Endothelial cell of umbilical vein (primary cell): ENCODE data around the gene UHMK1. TPM values are rescaled to one million over a fixed set of nuclear protein-coding genes. Genes with fewer than 3 reads are reported as not detected.

Source experiments
- BruUV-seq: library from RNA; stranded (reverse); fragments of 400-500 nt; replicated peaks from 2 replicates; lab custom pipeline; 2021; lab: Mats Ljungman, UMichigan
- CTCF ChIA-PET: fragments of 300-600, 350-600 bp; sonication (Branson Sonifier 250); formaldehyde crosslinking; loops from one replicate; lab custom pipeline; 2021; ENCODE audit warnings: antibody characterized with exemption, inconsistent platforms; lab: Charles Lee
- POLR2A ChIA-PET: fragments of 300-600, 350-600 bp; sonication (Branson Sonifier 250); formaldehyde crosslinking; loops from one replicate; lab custom pipeline; 2021; ENCODE audit warnings: antibody characterized with exemption, inconsistent platforms; lab: Charles Lee
- DNase-seq: peaks from one replicate; pipeline ENCODE4 v3.0.0-alpha.2; 2011; ENCODE audit warnings: low read depth, low spot score
- FAIRE-seq: peaks from 2 replicates; lab custom pipeline; 2011; peaks lifted over from hg19 to GRCh38; lab: Jason Lieb, UNC
- H2AFZ ChIP-seq: 2 replicates; pipeline ENCODE4 v1.6.0; 2012; ENCODE audit warnings: low read depth, low read length, control low read depth, inconsistent platforms
- H3K27ac ChIP-seq: 2 replicates; pipeline ENCODE4 v1.5.1; 2011; ENCODE audit warnings: low read depth, mild to moderate bottlenecking, control low read depth, low read length, moderate library complexity; ENCODE audit not compliant: insufficient read depth
- H3K27me3 ChIP-seq, 2 experiments: 2 replicates each; pipeline versions ENCODE4 v1.6.0 to v1.6.1; 2011; ENCODE audit warnings: low read length in 2 of 2, mixed read lengths in 1 of 2; ENCODE audit not compliant: control insufficient read depth in 2 of 2, insufficient read depth in 2 of 2
- H3K36me3 ChIP-seq, 2 experiments: 2 replicates in 1 of 2; 3 replicates in 1 of 2; pipeline ENCODE4 v1.5.1; 2011; ENCODE audit warnings: low read length in 2 of 2, mild to moderate bottlenecking in 1 of 2, moderate library complexity in 1 of 2; ENCODE audit not compliant: control insufficient read depth in 2 of 2, insufficient read depth in 2 of 2; ENCODE audit errors: extremely low read depth in 1 of 2
- H3K4me1 ChIP-seq: 3 replicates; pipeline ENCODE4 v1.5.1; 2011; ENCODE audit warnings: mild to moderate bottlenecking, low read length; ENCODE audit not compliant: control insufficient read depth, insufficient read depth; ENCODE audit errors: extremely low read depth
- H3K4me2 ChIP-seq: 2 replicates; pipeline ENCODE4 v1.6.1; 2011; ENCODE audit warnings: low read length, control low read depth, mixed read lengths; ENCODE audit not compliant: insufficient read depth
- H3K4me3 ChIP-seq, 3 experiments: fragments of 200-600 bp in 1 of 3; sonication (generic), shearing (Covaris generic) in 1 of 3; replicated peaks in 1 of 3; 2 replicates each; pipeline ENCODE4 v1.5.1; 2011 to 2016; ENCODE audit warnings: control low read depth in 3 of 3, low read length in 3 of 3, mild to moderate bottlenecking in 2 of 3, inconsistent platforms in 1 of 3, low read depth in 1 of 3, moderate library complexity in 1 of 3; ENCODE audit not compliant: insufficient read depth in 1 of 3
- H3K79me2 ChIP-seq: 2 replicates; pipeline ENCODE4 v1.6.0; 2012; ENCODE audit warnings: low read length, inconsistent platforms; ENCODE audit not compliant: control insufficient read depth, insufficient read depth
- H3K9ac ChIP-seq: replicated peaks from 2 replicates; pipeline ENCODE3; 2011; ENCODE audit warnings: low read length, control low read depth; ENCODE audit not compliant: insufficient read depth; ENCODE audit errors: extremely low read depth
- H3K9me1 ChIP-seq: replicated peaks from 3 replicates; pipeline ENCODE4 v1.6.0; 2011; ENCODE audit warnings: mild to moderate bottlenecking, low read length; ENCODE audit not compliant: control insufficient read depth, insufficient read depth; ENCODE audit errors: extremely low read depth
- H3K9me3 ChIP-seq: replicated peaks from 2 replicates; pipeline ENCODE4 v1.5.1; 2012; ENCODE audit warnings: low read length, inconsistent platforms; ENCODE audit not compliant: control insufficient read depth, insufficient read depth
- H4K20me1 ChIP-seq: replicated peaks from 2 replicates; pipeline ENCODE3; 2011; ENCODE audit warnings: mild to moderate bottlenecking, low read length; ENCODE audit not compliant: control insufficient read depth, insufficient read depth; ENCODE audit errors: extremely low read depth
- EZH2 ChIP-seq: IDR thresholded peaks from 2 replicates; pipeline ENCODE4 v1.6.1; 2012; ENCODE audit warnings: borderline replicate concordance, low read depth, mild to moderate bottlenecking, moderate library complexity, low read length, inconsistent platforms; ENCODE audit not compliant: severe bottlenecking
- FOS ChIP-seq: IDR thresholded peaks from 2 replicates; pipeline ENCODE4 v1.6.1; 2011; ENCODE audit warnings: mild to moderate bottlenecking, low read length, moderate library complexity, borderline replicate concordance; ENCODE audit not compliant: insufficient read depth
- GATA2 ChIP-seq: IDR thresholded peaks from 2 replicates; pipeline ENCODE4 v1.7.0; 2011; ENCODE audit warnings: low read depth, mild to moderate bottlenecking, moderate library complexity, mixed read lengths, low read length; ENCODE audit not compliant: insufficient read length, insufficient read depth
- JUN ChIP-seq: IDR thresholded peaks from 2 replicates; pipeline ENCODE4 v1.6.1; 2011; ENCODE audit warnings: borderline replicate concordance, low read depth; ENCODE audit not compliant: insufficient read length, insufficient read depth
- MYC ChIP-seq: IDR thresholded peaks from one replicate; pipeline ENCODE4 v1.6.1; 2011; ENCODE audit warnings: mild to moderate bottlenecking, low read depth, low read length
- POLR2A ChIP-seq: IDR thresholded peaks from 2 replicates; pipeline ENCODE4 v1.6.1; 2012; ENCODE audit warnings: low read depth, mild to moderate bottlenecking, control low read depth, low read length
- POLR2AphosphoS5 ChIP-seq: IDR thresholded peaks from 2 replicates; pipeline ENCODE4 v1.6.1; 2012; ENCODE audit warnings: low read depth, mild to moderate bottlenecking, control low read depth, low read length, moderate library complexity; ENCODE audit not compliant: insufficient read depth
- dilution Hi-C: fragments of 300-500 bp; cut with MboI; formaldehyde crosslinking; loops from one replicate; pipeline ENCODE4 v1.15.0; 2019; ENCODE audit warnings: low sequenced_read_pairs; ENCODE audit not compliant: extremely low pct_ligation_motif_present
- intact Hi-C: fragments of 100-400 bp; cut with micrococcal nuclease; formaldehyde crosslinking; loops from one replicate; pipeline ENCODE4 v1.10.0; 2022
- polyA plus RNA-seq, 4 experiments: library from polyadenylated mRNA; depleted of rRNA in 3 of 4; stranded (reverse) in 3 of 4; unstranded in 1 of 4; fragments of >200 nt; gene quantifications; 2 replicates each; pipeline versions ENCODE4 v1.2.1 to v1.2.3, GENCODE V29; 2011 to 2012; ENCODE audit warnings: missing spikeins in 1 of 4
- total RNA-seq: library from RNA; stranded (reverse); gene quantifications from 2 replicates; pipeline ENCODE4 v1.2.3, GENCODE V29; 2021
- TF ChIP-seq, protein P1 (sequence below), 2 donors: IDR thresholded peaks; 1 replicate in 1 of 2; 2 replicates in 1 of 2; pipeline ENCODE4 v1.5.1; 2011; ENCODE audit warnings: low read length in 2 of 2, mild to moderate bottlenecking in 2 of 2, moderate library complexity in 2 of 2, control low read depth in 1 of 2, inconsistent platforms in 1 of 2, low read depth in 1 of 2; ENCODE audit not compliant: insufficient read depth in 1 of 2; ENCODE audit errors: extremely low read depth in 1 of 2
- TF ChIP-seq, protein P2 (sequence below): IDR thresholded peaks from 2 replicates; pipeline ENCODE4 v1.6.1; 2011; ENCODE audit not compliant: insufficient read depth, insufficient read length

Gene UHMK1
- total and polyA plus RNA-seq, 2 donors (not counting 3 experiments of a cell fraction or from before 2014, with no cell fraction given), result 9.2 to 35.0 TPM

DNA sequence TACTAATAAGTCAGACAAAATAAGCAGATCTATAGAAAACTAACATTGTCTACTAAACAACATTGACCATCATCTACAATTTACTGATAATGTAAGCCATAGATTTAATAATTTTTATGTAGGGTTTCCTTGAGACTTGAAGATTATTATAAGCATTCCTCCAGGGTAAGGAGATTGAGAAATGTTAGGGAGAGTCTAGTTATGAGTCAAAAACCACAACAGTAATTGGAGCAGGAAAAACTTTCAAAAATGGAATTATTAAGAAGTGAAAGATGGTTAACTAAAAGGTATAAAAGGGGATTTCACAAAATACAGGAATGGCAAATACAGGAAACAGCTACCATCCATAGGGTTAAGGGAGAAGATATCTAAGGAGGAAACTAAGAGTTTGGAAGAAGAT, 12.4 kb upstream of the UHMK1 start:
- no peaks in the 10 kb centered on the region for H3K9me3 ChIP-seq
- no peaks in the 10 kb centered on the region for H3K27me3 ChIP-seq
- dilution Hi-C loops (no loop called here), intact Hi-C loops (no loop called here)
- no peak for DNase-seq
- BruUV-seq, result no TSS peak
- no peaks in the 10 kb centered on the region for H4K20me1 ChIP-seq
- H3K4me3 ChIP-seq, result no peak overlapping the region
- H3K9ac ChIP-seq, result no peak overlapping the region
- no peak overlapping the region for H3K4me2 ChIP-seq
- H2AFZ ChIP-seq, result no peak overlapping the region
- H3K79me2 ChIP-seq, result no peaks in the 10 kb centered on the region
- ChIA-PET CTCF (no interaction called here), POLR2A (no interaction called here)
- H3K4me1 ChIP-seq, result peaks cover 8% of the 10 kb centered on the region
- H3K27ac ChIP-seq, result no peak overlapping the region
- TF ChIP-seq FOS (no peak), GATA2 (no peak), EZH2 (no peak), JUN (no peak), POLR2AphosphoS5 (no peak), POLR2A (no peak), MYC (no peak)
- TF ChIP-seq, protein P1, sequence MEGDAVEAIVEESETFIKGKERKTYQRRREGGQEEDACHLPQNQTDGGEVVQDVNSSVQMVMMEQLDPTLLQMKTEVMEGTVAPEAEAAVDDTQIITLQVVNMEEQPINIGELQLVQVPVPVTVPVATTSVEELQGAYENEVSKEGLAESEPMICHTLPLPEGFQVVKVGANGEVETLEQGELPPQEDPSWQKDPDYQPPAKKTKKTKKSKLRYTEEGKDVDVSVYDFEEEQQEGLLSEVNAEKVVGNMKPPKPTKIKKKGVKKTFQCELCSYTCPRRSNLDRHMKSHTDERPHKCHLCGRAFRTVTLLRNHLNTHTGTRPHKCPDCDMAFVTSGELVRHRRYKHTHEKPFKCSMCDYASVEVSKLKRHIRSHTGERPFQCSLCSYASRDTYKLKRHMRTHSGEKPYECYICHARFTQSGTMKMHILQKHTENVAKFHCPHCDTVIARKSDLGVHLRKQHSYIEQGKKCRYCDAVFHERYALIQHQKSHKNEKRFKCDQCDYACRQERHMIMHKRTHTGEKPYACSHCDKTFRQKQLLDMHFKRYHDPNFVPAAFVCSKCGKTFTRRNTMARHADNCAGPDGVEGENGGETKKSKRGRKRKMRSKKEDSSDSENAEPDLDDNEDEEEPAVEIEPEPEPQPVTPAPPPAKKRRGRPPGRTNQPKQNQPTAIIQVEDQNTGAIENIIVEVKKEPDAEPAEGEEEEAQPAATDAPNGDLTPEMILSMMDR (IDR thresholded peaks at IDR 0.05; ENCODE audit: extremely low read depth in 1 of 2, insufficient read depth in 1 of 2, low read depth in 1 of 2, low read length in 2 of 2), result no peak
- TF ChIP-seq, protein P2, sequence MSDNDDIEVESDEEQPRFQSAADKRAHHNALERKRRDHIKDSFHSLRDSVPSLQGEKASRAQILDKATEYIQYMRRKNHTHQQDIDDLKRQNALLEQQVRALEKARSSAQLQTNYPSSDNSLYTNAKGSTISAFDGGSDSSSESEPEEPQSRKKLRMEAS, result no peak
- H3K9me1 ChIP-seq, result no peaks in the 10 kb centered on the region
- no peaks in the 10 kb centered on the region for H3K36me3 ChIP-seq
- no peak for FAIRE-seq
